Liver (tissue), 3 donors: ENCODE results near the gene CBX5.

ENCODE experiments used
- EGR1 ChIP-seq, 2 donors: IDR thresholded peaks; 2 replicates each; pipeline ENCODE4 v1.6.1; 2016 to 2018; ENCODE audit warnings: antibody characterized with exemption in 2 of 2, low read depth in 2 of 2
- JUND ChIP-seq, 2 donors: IDR thresholded peaks; 2 replicates each; pipeline ENCODE4 v1.6.1; 2016; ENCODE audit warnings: antibody characterized with exemption in 2 of 2
- RXRA ChIP-seq, 2 donors: IDR thresholded peaks; 2 replicates each; pipeline ENCODE4 v1.6.1; 2017 to 2018; ENCODE audit warnings: antibody characterized with exemption in 2 of 2, mild to moderate bottlenecking in 1 of 2
- TAF1 ChIP-seq: conservative IDR thresholded peaks from 2 replicates; pipeline ENCODE4 v1.6.1; 2016; ENCODE audit warnings: antibody characterized with exemption, mild to moderate bottlenecking
- TF ChIP-seq, protein P1 (sequence below): fragments of 150-350 bp; IDR thresholded peaks from 2 replicates; pipeline ENCODE4 v1.5.1; 2017; ENCODE audit warnings: improper control_type of control experiment, low read depth, low read length; ENCODE audit not compliant: missing input control
- TF ChIP-seq, protein P2 (sequence below): IDR thresholded peaks from 2 replicates; pipeline ENCODE4 v1.6.1; 2016; ENCODE audit warnings: antibody characterized with exemption, mild to moderate bottlenecking
- TF ChIP-seq, protein P3 (sequence below): IDR thresholded peaks from 2 replicates; pipeline ENCODE4 v1.6.1; 2016; ENCODE audit warnings: antibody characterized with exemption
- donor health status: healthy.
- donor health status: healthy.

DNA sequence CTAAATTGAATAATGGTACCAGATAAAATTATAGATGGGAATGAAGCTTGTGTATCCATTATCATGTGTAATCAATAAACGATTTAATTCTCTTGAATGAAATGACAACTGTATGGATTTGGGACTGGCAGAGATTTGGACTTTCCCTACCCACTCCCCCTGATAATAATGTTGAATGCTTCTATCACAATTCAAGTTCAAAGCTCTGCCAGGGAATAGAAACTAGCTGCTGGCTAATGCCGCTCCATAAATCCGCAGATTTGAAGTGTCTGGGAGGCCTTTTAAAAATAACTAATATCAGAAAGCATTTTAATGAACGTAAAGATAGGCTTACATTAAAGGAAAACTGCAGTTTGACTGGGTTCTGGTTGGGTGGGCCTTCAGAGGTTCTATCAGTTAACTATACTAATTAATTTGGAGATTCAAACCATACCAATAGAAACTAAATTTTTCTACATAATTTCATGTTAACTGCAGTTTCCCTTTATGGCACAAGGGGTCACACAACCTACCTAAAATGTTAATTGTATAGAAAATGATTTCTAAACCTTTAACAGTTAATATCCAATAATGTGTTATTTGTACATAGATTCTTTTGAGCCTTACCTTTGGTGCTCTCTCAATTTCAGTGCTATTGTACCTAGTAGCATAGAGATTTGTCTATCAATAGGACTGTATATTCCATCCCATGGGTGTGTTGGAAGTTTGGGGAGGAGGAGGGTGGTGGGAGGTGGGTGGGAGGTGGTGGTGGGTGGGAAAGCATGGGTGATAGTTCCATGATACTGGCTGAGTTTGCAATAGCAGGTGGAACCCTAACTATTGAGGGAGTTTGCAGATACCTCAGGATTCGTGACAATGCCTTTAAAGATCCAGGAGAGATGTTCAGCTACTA, 5.5 kb upstream of the CBX5 start:
- TF ChIP-seq, protein P1, sequence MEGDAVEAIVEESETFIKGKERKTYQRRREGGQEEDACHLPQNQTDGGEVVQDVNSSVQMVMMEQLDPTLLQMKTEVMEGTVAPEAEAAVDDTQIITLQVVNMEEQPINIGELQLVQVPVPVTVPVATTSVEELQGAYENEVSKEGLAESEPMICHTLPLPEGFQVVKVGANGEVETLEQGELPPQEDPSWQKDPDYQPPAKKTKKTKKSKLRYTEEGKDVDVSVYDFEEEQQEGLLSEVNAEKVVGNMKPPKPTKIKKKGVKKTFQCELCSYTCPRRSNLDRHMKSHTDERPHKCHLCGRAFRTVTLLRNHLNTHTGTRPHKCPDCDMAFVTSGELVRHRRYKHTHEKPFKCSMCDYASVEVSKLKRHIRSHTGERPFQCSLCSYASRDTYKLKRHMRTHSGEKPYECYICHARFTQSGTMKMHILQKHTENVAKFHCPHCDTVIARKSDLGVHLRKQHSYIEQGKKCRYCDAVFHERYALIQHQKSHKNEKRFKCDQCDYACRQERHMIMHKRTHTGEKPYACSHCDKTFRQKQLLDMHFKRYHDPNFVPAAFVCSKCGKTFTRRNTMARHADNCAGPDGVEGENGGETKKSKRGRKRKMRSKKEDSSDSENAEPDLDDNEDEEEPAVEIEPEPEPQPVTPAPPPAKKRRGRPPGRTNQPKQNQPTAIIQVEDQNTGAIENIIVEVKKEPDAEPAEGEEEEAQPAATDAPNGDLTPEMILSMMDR = no peak
- TF ChIP-seq EGR1 (IDR thresholded peaks at IDR 0.05; ENCODE audit: low read depth in 2 of 2) (no peak), TAF1 (no peak), JUND (IDR thresholded peaks at IDR 0.05) (no peak), RXRA (IDR thresholded peaks at IDR 0.05) (no peak)
- TF ChIP-seq, protein P2, sequence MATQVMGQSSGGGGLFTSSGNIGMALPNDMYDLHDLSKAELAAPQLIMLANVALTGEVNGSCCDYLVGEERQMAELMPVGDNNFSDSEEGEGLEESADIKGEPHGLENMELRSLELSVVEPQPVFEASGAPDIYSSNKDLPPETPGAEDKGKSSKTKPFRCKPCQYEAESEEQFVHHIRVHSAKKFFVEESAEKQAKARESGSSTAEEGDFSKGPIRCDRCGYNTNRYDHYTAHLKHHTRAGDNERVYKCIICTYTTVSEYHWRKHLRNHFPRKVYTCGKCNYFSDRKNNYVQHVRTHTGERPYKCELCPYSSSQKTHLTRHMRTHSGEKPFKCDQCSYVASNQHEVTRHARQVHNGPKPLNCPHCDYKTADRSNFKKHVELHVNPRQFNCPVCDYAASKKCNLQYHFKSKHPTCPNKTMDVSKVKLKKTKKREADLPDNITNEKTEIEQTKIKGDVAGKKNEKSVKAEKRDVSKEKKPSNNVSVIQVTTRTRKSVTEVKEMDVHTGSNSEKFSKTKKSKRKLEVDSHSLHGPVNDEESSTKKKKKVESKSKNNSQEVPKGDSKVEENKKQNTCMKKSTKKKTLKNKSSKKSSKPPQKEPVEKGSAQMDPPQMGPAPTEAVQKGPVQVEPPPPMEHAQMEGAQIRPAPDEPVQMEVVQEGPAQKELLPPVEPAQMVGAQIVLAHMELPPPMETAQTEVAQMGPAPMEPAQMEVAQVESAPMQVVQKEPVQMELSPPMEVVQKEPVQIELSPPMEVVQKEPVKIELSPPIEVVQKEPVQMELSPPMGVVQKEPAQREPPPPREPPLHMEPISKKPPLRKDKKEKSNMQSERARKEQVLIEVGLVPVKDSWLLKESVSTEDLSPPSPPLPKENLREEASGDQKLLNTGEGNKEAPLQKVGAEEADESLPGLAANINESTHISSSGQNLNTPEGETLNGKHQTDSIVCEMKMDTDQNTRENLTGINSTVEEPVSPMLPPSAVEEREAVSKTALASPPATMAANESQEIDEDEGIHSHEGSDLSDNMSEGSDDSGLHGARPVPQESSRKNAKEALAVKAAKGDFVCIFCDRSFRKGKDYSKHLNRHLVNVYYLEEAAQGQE = no peak
- TF ChIP-seq, protein P3, sequence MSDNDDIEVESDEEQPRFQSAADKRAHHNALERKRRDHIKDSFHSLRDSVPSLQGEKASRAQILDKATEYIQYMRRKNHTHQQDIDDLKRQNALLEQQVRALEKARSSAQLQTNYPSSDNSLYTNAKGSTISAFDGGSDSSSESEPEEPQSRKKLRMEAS = no peak
